HL-60/S4 treated with phorbol 12-myristate 13-acetate at 8.2 ng/mL for 4 days and 3 days (cell line): ENCODE results near the gene TLR4.

Experiments used
- in situ Hi-C: fragments of 300-500 bp; cut with MboI; formaldehyde crosslinking; loops from 2 replicates; pipeline ENCODE4 v1.15.0; 2022; ENCODE audit warnings: low sequenced_read_pairs

Gene TLR4

DNA sequence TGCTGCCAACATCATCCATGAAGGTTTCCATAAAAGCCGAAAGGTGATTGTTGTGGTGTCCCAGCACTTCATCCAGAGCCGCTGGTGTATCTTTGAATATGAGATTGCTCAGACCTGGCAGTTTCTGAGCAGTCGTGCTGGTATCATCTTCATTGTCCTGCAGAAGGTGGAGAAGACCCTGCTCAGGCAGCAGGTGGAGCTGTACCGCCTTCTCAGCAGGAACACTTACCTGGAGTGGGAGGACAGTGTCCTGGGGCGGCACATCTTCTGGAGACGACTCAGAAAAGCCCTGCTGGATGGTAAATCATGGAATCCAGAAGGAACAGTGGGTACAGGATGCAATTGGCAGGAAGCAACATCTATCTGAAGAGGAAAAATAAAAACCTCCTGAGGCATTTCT is 10.1 kb downstream of the TLR4 start:
- in situ Hi-C loops, result no loop called here

DNA sequence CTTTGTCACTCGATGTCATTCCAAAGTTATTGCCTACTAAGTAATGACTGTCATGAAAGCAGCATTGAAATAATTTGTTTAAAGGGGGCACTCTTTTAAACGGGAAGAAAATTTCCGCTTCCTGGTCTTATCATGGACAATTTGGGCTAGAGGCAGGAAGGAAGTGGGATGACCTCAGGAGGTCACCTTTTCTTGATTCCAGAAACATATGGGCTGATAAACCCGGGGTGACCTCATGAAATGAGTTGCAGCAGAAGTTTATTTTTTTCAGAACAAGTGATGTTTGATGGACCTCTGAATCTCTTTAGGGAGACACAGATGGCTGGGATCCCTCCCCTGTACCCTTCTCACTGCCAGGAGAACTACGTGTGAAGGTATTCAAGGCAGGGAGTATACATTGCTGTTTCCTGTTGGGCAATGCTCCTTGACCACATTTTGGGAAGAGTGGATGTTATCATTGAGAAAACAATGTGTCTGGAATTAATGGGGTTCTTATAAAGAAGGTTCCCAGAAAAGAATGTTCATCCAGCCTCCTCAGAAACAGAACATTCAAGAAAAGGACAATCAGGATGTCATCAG is 11.3 kb downstream of the TLR4 start:
- in situ Hi-C loops, result no loop called here

DNA sequence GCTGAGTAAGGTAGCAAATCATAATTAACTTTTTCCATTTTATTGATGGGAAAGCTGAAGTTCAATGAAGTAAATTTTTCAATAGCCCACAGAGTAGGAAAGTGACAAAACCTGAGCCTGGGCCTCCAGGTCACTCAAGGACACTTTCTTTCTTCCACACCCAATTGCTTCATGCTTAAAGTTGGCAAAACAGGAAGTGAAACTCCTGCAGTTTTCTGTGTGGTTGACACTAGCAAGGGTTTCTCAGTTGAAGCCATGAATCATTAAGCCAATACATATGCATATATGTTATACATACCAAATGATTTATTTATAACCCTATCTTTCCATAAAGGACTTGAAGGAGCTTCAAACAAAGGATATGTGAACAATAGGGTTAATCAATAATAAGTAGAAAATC is 13.9 kb downstream of the TLR4 start:
- in situ Hi-C loops, result no loop called here

DNA sequence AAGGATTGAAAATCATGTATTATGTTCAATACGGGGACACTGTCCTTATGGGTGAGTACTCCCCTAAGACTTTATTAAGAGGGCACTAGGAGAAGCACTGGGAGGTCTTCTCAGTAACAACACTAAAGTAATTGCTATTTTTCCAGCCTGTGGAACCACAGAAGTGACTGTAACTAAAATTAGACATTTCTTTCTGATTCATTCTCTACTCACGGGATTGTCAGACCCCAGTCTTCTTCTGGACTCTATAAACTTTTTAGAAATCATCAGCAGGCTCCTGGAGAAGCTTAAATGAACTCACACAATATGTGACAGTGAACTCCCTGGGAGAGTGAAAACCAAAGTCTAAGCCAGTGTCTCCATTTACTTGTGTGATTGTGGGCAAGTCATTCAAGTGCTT is 14.5 kb downstream of the TLR4 start:
- in situ Hi-C loops, result no loop called here

DNA sequence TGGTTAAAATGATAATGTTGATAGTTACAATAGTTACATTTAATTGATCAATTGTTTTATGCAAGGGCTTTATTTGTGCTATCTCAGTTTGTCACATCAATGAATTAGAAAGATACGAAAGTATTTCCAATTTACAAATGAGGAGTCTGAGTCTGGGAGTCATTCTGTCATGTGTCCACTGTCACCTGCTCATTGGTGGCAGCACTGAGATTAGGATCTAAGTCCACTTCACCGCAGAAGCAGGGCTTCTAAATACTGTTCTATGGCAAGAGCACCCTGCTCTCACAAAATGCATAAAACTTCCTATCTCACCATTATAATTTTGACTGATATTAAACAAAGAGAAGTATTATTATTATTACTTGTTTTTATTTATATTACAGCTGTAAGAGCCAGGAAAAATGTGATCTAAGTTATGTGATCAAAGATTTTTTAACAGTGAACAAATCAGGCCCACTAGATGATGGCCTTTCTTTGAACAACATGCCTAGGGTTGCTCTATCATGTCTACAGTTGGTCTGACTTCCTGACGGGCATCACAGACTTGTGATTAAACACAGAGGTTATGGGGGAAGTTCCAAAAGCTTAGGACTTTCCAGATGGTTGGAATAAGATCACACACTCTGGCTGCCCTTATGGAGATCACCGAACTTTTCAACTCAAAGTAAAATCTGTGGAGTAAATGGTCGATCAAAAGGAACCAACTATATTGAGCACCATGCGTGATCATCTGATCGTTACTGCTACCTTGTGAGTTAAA is 15.1 kb downstream of the TLR4 start:
- in situ Hi-C loops, result no loop called here

DNA sequence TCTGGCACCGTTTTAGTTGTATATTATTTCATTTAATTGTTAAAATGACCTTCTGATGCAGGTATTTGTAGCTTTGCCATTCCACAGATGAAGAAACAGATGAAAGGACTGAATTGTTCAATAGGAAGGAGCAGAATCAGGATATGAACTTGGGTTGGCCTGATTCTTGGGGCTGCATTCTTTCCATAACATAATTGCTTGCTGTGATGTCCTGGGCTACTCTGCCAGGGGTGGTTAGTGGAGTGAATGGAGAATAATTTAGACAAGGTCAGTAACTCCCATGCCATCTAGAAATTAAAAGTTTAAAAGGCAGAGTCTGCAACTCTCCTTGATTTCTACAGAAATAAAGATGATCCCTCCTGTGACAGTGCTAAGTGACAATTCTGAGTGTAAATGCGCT is 15.9 kb downstream of the TLR4 start:
- in situ Hi-C loops, result no loop called here

DNA sequence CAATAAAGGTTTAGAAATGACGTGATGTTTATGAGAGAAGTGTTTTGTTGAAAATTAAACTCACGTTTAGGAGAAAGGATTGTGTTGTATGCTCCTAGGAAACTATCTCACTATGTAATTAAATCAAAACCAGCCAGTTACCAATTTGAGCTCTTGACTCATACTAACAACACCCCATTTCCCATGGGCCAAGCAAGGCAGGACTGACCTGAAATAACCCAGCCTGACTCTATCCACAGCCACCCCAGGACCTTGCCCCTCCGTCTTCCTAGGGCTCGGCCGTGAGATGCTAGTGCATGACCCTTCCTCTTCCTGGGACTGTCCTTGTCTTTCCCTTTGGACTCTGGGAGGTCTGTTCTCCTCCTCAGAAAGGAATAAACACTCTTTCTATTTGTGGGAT is 16.4 kb downstream of the TLR4 start:
- in situ Hi-C loops, result no loop called here

DNA sequence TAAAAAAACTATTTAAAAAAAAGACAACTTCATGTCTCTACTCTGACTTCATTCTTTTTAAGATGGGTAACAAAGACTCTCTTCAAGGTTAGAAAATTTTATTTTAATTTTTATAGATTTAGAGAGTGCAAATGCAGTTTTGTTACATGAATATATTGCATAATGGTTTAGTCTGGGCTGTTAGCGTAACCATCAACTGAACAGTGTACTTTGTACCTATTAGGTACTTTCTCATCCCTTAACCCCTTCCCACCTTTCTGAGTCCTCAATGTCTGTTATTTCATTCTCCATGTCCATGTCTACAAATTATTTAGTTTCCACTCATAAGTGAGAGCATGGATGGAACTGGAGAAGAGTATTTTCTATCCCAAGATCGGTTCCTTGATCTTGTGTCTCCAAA is 16.8 kb downstream of the TLR4 start:
- in situ Hi-C loops, result no loop called here

DNA sequence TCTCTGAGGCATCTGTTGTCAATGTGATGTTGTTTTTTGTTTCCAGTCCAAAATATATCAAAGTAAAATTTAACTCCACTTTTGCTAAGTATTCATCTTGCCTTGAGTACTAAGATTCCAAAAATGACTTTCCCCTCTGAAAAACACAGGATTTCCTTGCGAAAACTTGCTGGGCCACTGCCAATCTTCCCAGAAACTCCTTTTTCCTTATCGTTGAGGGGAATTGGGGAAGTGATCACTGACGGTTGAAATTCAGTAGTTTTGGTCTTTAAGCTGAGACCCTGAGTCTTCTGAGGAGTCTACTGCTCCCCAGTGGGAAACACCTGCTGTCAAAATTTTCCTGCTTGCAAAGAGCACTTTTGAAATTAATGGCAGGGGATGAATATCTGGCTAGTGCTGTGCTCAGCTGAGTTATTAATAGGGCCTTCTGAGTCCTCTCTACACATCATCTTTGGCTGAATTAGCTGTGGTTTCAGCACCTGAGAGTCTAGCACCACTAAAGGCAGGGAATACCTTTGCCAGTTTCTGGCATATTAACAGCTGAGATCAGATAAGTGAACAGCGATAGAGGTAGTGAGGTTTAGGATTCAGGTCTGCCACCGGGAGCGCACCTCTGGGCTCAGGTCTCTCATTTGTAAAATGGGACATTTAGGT is 18.0 kb downstream of the TLR4 start:
- in situ Hi-C loops, result no loop called here

DNA sequence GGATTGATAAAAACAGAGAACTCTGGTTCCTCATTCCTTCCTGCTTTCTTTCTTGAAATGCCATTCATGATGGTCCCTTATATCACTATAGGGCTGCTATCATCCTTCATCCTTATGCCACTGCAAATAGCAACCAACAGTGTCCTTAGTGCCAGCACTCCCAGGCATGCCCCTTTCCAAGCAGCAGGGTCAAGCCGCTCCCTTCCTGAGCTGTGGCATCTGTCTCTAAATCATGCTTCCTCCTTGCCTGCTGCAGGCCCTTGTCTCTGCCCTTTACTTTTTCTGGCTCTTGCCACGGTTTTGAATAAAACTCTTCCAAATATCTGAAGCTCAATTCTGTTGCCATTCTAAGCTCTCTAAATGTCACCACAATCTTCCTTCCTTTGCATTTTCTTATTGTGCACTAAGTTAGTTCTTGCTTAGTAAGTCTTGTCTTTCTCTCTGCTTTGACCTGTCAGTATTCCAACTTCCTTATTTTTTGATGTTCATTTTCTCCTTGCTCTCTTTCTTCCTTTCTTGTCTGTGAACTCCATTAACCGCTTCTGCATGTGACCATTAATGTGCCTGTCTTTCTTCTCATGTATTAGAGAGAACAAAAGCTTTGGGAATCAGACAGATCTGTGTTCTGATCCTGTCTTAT is 19.9 kb downstream of the TLR4 start:
- in situ Hi-C loops, result no loop called here

DNA sequence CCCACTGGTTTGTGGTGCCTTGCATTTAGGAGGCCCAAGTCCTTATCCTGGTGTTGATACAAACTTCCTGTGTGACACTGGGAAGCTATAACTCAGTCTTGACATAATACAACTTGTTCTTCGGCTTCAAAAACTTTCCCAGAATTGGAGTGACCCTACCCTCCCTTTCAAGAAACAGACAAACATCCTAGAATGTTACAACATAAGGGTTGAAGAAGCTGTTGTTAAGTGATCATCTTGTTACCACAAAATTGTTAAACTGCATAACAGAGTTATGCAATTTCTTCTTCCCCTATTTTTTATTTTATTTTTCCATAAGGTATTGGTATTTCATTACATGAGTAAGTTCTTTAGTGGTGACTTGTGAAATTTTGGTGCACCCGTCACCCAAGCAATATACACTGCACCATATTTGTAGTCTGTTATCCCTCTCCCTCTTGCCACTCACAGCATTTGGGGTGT is 21.3 kb downstream of the TLR4 start:
- in situ Hi-C loops, result no loop called here

DNA sequence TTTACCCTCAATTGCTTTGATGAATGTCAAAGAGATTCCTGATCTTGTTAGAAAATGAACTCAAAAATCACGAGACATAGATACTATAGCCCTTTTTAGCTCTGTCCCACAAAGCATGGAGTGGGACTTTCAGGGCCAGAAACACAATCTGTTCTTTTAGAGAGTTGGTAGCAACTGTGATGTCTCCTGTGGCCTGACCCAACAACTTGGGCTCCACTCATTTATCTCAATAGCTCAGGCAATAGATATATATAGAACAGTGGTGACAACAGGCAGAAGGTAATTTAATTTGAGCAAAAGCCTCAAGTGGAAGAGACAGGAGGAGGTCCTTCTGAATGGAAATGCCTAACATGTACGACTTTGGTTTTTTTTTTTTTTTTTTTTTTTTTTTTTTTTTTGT is 25.2 kb downstream of the TLR4 start:
- in situ Hi-C loops, result no loop called here

DNA sequence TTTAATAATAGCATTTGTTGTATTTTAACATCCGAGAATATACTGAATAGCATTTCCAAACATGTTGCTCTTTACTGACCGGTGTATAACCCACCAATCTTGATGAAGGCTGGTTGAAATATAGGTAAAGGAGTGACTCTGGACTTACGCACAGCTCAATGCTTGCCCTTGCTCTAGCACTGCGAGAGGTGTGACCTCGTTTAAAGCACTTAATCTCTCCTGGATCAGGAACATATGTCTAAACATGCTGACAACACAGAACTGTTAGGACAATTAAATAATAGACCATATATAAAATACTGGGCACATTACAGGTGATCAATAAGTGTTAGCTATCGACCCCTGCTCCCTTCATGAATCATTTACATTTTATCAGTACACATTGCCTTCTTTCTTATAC is 28.3 kb downstream of the TLR4 start:
- in situ Hi-C loops, result no loop called here

DNA sequence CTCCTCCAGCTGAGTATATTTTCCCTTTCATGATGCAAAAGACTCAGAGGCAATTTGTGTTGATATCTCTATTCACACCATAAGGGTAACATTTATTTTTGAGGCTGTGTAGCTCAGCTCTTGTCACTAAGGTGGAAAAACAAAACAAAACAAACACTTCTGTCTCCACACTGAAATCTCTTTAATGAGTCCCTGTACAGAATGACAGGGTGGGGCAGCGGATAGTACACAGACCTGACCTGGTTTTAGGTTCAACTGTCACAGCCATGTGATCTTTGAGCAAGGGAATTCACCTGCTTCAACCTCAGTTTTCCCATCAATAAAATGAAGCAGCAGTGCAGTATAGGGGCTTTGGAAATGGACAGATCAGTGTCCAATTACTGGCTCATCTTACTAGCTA is 29.3 kb downstream of the TLR4 start:
- in situ Hi-C loops, result no loop called here

DNA sequence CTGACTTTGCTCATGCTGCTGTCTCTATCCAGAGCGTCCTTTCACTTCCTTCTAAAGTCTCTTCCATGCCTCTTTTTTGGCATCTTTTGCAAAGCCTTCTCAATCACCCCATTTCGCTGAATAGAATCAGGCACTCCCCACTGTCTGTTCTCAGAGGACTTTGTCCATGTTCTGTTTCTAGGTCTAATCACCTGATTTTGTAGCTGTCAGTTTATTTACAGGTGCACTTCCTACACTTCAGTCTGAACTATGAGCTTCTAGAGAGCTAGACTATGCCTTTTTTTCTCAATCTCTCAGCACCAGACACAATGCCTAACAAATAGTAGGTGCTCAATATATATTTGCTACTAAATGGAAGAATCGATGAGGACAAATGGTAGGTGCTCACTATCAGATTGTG is 29.9 kb downstream of the TLR4 start:
- in situ Hi-C loops, result no loop called here

DNA sequence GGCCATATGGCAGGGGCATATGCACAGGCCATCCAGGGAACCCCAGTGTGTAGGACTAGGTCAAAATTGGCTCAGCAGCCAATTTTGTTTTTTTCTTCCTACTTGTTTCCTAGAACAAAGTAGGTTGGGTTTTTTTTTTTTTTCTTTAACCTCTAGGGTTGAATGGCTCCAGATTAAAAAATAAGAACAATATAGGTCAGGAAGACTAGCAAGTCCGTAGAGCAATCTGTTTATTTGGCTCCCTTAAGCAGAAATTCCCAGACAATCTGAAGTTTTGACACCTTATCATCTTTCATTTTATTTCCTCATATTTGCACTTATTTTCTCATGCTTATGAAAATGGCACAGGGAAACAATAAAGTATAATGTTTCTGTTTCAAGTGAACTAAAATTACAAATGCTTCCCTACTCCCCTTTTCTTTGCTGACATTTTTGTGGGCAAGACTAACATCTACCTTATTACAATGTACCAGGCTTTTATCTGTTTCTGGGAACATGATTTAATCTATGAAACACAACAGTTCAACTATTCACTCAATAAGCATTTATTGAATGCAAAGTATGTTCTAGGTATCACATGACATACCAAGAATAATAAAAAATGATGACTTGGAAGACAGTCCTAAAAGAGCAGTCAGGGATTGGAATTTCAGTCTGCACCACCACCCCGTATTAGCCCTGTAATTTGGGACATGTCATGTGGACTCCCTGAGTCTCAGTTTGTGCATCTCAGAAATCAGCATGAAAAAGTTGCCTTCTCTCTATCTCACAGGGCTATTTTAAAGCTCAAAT is 30.5 kb downstream of the TLR4 start:
- in situ Hi-C loops, result no loop called here

DNA sequence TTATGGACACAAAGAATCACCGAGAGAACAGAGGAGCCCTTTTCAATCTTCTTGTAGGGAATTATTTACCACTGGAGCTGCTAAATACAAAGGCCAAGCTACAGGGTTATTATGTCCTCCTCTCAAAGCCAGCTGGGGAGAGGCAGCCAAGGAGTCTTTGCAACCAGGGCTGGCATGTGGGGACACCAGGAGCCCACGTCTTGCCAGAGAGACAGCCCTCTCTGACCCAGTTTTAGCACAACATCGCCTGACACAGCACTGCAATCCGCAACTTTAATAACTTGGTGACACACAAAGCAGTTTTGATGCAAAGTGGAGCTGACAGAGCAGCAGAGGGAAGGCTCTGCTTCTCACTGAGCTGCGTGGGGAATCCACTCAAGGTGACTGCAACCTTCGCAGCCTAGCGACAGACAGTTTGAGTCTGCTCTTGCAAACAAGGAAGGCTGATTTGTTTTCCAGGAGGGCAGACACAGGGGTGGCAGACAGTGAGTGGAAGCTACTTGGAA is 33.6 kb downstream of the TLR4 start:
- in situ Hi-C loops, result no loop called here

DNA sequence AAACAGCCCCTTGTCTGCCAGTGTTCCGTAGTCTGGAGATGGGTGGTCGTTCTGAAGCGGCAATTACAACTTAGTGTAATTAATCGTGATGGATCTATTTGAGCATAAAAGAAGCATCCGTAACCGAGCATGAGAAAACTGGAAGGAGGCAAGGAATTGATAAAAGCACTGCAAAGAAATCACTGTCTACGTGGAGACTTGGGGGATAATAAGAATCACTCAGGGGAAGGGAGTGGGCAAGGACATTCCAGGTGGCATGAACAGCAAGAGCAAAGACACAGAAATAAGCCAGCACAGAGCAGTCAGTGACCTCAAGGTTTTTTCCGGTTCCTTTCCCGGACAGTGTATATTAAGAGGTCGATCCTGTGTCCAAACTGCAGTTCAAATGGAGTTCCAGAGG is 35.0 kb downstream of the TLR4 start:
- in situ Hi-C loops, result no loop called here

DNA sequence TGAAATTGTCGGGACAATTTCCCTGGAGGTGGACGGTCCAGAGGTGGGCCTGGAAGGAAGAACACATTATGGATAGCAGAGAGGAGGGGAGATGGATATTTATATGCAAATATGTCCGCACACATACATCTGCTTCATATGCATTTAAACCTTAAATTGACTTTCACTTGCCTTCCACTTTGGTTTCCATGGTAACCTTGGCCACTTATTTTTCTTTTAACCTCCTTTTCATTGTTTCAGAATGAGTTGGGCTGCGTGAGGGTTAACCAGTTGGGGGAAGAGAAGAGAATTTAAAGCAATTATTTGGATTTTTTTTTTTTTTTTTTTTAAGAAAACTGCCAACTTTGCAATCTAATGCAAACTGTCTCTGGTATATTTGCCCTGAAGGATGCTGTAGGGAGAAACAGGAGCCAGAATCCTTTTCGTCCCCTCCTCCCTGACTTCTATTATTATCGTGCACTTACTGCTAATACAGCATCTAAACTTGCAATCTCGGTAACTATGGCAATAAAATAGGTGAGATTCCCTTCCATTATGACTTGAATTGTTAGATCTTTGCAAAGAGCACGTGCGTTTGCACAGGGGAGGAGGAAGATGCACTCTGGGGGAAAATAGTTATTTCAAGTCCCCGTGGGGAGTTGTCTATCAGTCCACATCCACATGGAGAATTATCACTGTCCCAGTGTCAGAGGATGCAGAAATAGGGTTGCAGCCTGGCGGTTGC is 35.6 kb downstream of the TLR4 start:
- in situ Hi-C loops, result no loop called here

DNA sequence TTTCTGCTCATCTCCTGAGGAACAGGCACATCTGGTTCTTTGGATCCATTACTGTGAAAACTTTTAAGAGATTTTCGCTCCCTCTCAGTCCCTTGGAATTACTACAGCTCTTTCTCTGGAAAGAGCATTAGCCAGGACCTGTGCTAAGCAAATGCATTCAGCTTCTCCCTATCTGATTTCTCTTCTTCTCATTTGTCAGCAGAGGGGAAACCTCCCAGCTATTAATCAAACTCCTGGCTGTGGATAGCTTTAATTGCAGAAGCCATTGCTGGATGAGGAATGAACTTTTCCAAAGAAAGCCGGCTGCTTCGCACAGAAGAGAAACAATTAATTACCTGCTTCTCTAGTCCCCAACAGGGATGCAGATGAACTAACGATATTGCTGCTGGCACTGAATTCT is 37.9 kb downstream of the TLR4 start:
- in situ Hi-C loops, result no loop called here
